Measurements from ENCODE around the gene UBR7. TPM values are rescaled to one million over a fixed set of nuclear protein-coding genes. Genes with fewer than 3 reads are reported as not detected.
A peak's percentile ranks its signal among the peaks of the same experiment; 100 is the strongest.
"Not testable (repeated sequence)": the region's sequence is repeated elsewhere in the genome, so short reads cannot be mapped to it uniquely, and the experiment has no call there.

The UBR7 gene
- total RNA-seq, 1 experiment from 2014 or later: 28.9 TPM

DNA sequence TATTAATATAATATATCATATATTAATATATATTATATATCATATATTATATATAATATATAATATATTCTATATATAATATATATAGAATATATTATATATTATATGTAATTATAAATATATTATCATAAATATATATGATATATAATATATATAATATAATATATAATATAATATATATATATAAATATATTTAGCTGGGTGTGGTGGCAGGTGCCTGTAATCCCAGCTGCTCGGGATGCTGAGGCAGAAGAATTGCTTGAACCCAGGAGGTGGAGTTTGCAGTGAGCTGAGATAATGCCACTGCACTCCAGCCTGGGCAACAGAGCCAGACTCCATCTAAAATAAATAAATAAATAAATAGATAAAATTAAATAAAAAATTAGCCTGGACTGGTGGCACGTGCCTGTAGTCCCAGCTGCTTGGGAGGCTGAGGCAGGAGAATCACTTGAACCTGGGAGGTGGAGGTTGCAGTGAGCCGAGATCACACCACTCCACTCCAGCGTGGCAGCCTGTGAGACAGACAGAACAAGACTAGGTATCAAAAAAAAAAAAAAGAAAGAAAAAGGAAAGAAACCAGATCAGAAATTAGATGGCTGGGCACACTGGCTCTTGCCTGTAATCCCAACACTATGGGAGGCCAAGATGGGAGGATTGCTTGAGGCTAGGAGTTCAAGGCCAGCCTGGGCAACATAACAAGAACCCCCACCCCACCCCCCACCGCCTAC is 47.3 kb upstream of the UBR7 start:
- not testable (repeated sequence) for ATAC-seq; H3K4me3 Mint-ChIP-seq; H3K27ac Mint-ChIP-seq; H3K9me3 Mint-ChIP-seq; DNase-seq (ENCODE audit: low spot score); H3K4me1 Mint-ChIP-seq; H3K27me3 Mint-ChIP-seq (ENCODE audit: low read depth); H3K36me3 Mint-ChIP-seq
- CTCF ChIA-PET: interaction anchor here (0.6 to 3.0 kb wide), 20 partner anchors 9 to 1434 kb away, joined by 3 to 28 read pairs (median 4); partner anchors contain the start of genes GOLGA5, LYSET, MOAP1 and UBR7
- POLR2A ChIA-PET: interaction anchor here (0.6 kb wide), 1 partner anchor 22 kb away, joined by 8 read pairs; no protein-coding TSS in a partner anchor
- peak; percentile 91 for TF ChIP-seq HMGA2 (CRISPR knock-in tag; IDR thresholded peaks at IDR 0.05)

DNA sequence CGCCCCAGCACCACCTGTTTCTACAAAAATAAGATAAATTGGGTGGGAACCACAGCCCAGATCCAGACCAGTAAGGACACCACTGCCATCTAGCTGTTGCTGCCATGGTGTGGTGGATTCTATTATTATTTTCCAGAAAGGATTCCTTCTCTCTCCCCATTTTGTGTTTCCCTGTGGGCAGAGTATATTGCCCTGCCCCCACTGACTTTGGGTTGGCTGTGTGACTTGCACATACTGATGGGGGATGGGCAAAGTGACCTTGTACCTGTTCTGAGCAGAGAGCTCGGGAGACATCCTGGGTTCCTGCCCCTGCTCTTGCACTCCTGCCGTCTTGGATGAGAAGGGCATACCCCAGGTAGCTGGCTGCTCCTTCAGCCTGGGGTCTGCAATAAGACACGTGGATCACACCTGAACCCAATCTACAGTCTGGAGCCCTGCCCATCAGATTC is 46.7 kb upstream of the UBR7 start:
- CTCF ChIA-PET: interaction anchor here (0.6 to 3.0 kb wide), 28 partner anchors 9 to 1435 kb away, joined by 3 to 28 read pairs (median 4); partner anchors contain the start of genes GOLGA5, LYSET, MOAP1 and UBR7
- Mint-ChIP-seq H3K36me3 (no peaks in the 10 kb centered on the region), H3K27ac (no peak overlapping the region), H3K4me1 (peaks cover 4% of the 10 kb centered on the region), H3K27me3 (ENCODE audit: low read depth) (no peaks in the 10 kb centered on the region), H3K9me3 (no peaks in the 10 kb centered on the region), H3K4me3 (no peak overlapping the region)
- ATAC-seq (peak; percentile 79), DNase-seq (ENCODE audit: low spot score) (peak; percentile 29)
- TF ChIP-seq, protein P1, sequence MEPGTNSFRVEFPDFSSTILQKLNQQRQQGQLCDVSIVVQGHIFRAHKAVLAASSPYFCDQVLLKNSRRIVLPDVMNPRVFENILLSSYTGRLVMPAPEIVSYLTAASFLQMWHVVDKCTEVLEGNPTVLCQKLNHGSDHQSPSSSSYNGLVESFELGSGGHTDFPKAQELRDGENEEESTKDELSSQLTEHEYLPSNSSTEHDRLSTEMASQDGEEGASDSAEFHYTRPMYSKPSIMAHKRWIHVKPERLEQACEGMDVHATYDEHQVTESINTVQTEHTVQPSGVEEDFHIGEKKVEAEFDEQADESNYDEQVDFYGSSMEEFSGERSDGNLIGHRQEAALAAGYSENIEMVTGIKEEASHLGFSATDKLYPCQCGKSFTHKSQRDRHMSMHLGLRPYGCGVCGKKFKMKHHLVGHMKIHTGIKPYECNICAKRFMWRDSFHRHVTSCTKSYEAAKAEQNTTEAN (CRISPR knock-in tag; IDR thresholded peaks at IDR 0.05): no peak
- TF ChIP-seq NR3C1 (CRISPR knock-in tag; conservative IDR thresholded peaks at IDR 0.05; ENCODE audit: low read depth) (no peak), TP53 (CRISPR knock-in tag; IDR thresholded peaks at IDR 0.05) (no peak), KAT7 (CRISPR knock-in tag; IDR thresholded peaks at IDR 0.05; ENCODE audit: borderline replicate concordance) (no peak), TEAD4 (CRISPR knock-in tag; IDR thresholded peaks at IDR 0.05) (no peak), NR1H2 (CRISPR knock-in tag; IDR thresholded peaks at IDR 0.05) (no peak), ELF4 (CRISPR knock-in tag; IDR thresholded peaks at IDR 0.05; ENCODE audit: low read depth) (no peak), NFE2L1 (CRISPR knock-in tag; IDR thresholded peaks at IDR 0.05) (no peak)
- TF ChIP-seq, protein P2, sequence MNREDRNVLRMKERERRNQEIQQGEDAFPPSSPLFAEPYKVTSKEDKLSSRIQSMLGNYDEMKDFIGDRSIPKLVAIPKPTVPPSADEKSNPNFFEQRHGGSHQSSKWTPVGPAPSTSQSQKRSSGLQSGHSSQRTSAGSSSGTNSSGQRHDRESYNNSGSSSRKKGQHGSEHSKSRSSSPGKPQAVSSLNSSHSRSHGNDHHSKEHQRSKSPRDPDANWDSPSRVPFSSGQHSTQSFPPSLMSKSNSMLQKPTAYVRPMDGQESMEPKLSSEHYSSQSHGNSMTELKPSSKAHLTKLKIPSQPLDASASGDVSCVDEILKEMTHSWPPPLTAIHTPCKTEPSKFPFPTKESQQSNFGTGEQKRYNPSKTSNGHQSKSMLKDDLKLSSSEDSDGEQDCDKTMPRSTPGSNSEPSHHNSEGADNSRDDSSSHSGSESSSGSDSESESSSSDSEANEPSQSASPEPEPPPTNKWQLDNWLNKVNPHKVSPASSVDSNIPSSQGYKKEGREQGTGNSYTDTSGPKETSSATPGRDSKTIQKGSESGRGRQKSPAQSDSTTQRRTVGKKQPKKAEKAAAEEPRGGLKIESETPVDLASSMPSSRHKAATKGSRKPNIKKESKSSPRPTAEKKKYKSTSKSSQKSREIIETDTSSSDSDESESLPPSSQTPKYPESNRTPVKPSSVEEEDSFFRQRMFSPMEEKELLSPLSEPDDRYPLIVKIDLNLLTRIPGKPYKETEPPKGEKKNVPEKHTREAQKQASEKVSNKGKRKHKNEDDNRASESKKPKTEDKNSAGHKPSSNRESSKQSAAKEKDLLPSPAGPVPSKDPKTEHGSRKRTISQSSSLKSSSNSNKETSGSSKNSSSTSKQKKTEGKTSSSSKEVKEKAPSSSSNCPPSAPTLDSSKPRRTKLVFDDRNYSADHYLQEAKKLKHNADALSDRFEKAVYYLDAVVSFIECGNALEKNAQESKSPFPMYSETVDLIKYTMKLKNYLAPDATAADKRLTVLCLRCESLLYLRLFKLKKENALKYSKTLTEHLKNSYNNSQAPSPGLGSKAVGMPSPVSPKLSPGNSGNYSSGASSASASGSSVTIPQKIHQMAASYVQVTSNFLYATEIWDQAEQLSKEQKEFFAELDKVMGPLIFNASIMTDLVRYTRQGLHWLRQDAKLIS (CRISPR knock-in tag; IDR thresholded peaks at IDR 0.05; ENCODE audit: borderline replicate concordance): no peak
- TF ChIP-seq, protein P3, sequence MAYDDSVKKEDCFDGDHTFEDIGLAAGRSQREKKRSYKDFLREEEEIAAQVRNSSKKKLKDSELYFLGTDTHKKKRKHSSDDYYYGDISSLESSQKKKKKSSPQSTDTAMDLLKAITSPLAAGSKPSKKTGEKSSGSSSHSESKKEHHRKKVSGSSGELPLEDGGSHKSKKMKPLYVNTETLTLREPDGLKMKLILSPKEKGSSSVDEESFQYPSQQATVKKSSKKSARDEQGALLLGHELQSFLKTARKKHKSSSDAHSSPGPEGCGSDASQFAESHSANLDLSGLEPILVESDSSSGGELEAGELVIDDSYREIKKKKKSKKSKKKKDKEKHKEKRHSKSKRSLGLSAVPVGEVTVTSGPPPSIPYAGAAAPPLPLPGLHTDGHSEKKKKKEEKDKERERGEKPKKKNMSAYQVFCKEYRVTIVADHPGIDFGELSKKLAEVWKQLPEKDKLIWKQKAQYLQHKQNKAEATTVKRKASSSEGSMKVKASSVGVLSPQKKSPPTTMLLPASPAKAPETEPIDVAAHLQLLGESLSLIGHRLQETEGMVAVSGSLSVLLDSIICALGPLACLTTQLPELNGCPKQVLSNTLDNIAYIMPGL (CRISPR knock-in tag; IDR thresholded peaks at IDR 0.05): no peak
- TF ChIP-seq, protein P4, sequence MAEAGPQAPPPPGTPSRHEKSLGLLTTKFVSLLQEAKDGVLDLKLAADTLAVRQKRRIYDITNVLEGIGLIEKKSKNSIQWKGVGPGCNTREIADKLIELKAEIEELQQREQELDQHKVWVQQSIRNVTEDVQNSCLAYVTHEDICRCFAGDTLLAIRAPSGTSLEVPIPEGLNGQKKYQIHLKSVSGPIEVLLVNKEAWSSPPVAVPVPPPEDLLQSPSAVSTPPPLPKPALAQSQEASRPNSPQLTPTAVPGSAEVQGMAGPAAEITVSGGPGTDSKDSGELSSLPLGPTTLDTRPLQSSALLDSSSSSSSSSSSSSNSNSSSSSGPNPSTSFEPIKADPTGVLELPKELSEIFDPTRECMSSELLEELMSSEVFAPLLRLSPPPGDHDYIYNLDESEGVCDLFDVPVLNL (CRISPR knock-in tag; IDR thresholded peaks at IDR 0.05; ENCODE audit: borderline replicate concordance, low read depth): no peak
- POLR2A ChIA-PET: interaction anchor here (0.6 kb wide), 1 partner anchor 21 kb away, joined by 8 read pairs; no protein-coding TSS in a partner anchor
